K562 (cell line): ENCODE results near the gene NRSN2. TPM values are rescaled to one million over a fixed set of nuclear protein-coding genes. Genes with fewer than 3 reads are reported as not detected.
A peak's percentile ranks its signal among the peaks of the same experiment; 100 is the strongest.

ENCODE experiments used
- CREB1 ChIP-seq, 2 experiments: sonication (generic) in 1 of 2; formaldehyde crosslinking in 1 of 2; IDR thresholded peaks; 2 replicates each; pipeline versions ENCODE4 v1.6.1 to v1.8.0; 2012 to 2022; ENCODE audit warnings: inconsistent platforms in 1 of 2, mild to moderate bottlenecking in 1 of 2, missing genetic modification reagents in 1 of 2, moderate library complexity in 1 of 2
- E2F5 ChIP-seq: sonication (generic); formaldehyde crosslinking; IDR thresholded peaks from 2 replicates; pipeline ENCODE4 v1.8.0; 2022; ENCODE audit warnings: mild to moderate bottlenecking, missing genetic modification reagents
- HEY1 ChIP-seq: fragments of 250-450 bp; sonication (Bioruptor Pico); IDR thresholded peaks from 2 replicates; pipeline ENCODE4 v1.5.0; 2020; ENCODE audit warnings: mild to moderate bottlenecking, moderate library complexity, borderline replicate concordance
- NFIX ChIP-seq: fragments of 250-450 bp; sonication (Bioruptor Pico); IDR thresholded peaks from 2 replicates; pipeline ENCODE4 v1.4.0; 2020; ENCODE audit warnings: low read depth, mild to moderate bottlenecking, moderate library complexity
- NR1H2 ChIP-seq: sonication (generic); formaldehyde crosslinking; IDR thresholded peaks from 2 replicates; pipeline ENCODE4 v1.4.0; 2020; ENCODE audit warnings: mild to moderate bottlenecking, missing genetic modification reagents
- PRDM10 ChIP-seq: fragments of 450-650 bp; IDR thresholded peaks from 2 replicates; pipeline ENCODE4 v1.6.1; 2018; ENCODE audit not compliant: partially characterized antibody
- PTRF ChIP-seq: fragments of 450-650 bp; IDR thresholded peaks from 2 replicates; pipeline ENCODE4 v1.6.1; 2016; ENCODE audit warnings: mild to moderate bottlenecking, missing genetic modification characterization, missing compliant biosample characterization
- RBM15 ChIP-seq: fragments of 200-400 bp; formaldehyde crosslinking; IDR thresholded peaks from 2 replicates; pipeline ENCODE4 v1.6.1; 2018; ENCODE audit warnings: mild to moderate bottlenecking, low read length, moderate library complexity; ENCODE audit not compliant: insufficient read depth
- SMAD2 ChIP-seq: fragments of 150-350 bp; IDR thresholded peaks from 2 replicates; pipeline ENCODE4 v1.6.1; 2014; ENCODE audit warnings: low read depth, mild to moderate bottlenecking, low read length
- ZBTB40 ChIP-seq, 2 experiments: fragments of 450-650 bp in 1 of 2; sonication (generic) in 1 of 2; formaldehyde crosslinking in 1 of 2; IDR thresholded peaks; 2 replicates each; pipeline versions ENCODE4 v1.7.1 to v1.9.0; 2016 to 2022; ENCODE audit warnings: inconsistent platforms in 1 of 2, mild to moderate bottlenecking in 1 of 2, missing genetic modification reagents in 1 of 2
- ZNF23 ChIP-seq: fragments of 250-450 bp; sonication (Bioruptor Pico); IDR thresholded peaks from 2 replicates; pipeline ENCODE4 v1.4.0; 2020; ENCODE audit warnings: mild to moderate bottlenecking
- ZNF431 ChIP-seq: sonication (generic); formaldehyde crosslinking; IDR thresholded peaks from 2 replicates; pipeline ENCODE4 v1.8.0; 2022; ENCODE audit warnings: mild to moderate bottlenecking, missing genetic modification reagents
- polyA plus RNA-seq, 8 experiments: library from polyadenylated mRNA; depleted of rRNA in 4 of 8; stranded (reverse) in 5 of 8; unstranded in 3 of 8; fragments of >200 nt; fragmentation: Nextera tagmentation in 2 of 8; fragmentation: Illumina TruSeq in 1 of 8; extraction: Ambion mirVana in 2 of 8; extraction: Trizol in 1 of 8; gene quantifications; 2 replicates each; pipeline versions ENCODE4 v1.2.1 to v1.2.3, GENCODE V29; 2011 to 2014; ENCODE audit warnings: inconsistent platforms in 1 of 8, missing spikeins in 1 of 8
- total RNA-seq, 7 experiments: library from RNA; depleted of rRNA in 6 of 7; stranded (reverse); fragments of >200 nt in 6 of 7; fragmentation: Illumina TruSeq in 2 of 7; extraction: Trizol in 2 of 7; gene quantifications; 2 replicates each; pipeline versions ENCODE4 v1.2.1 to v1.2.3, GENCODE V29; 2011 to 2021; ENCODE audit warnings: low replicate concordance in 1 of 7

The NRSN2 gene
- total and polyA plus RNA-seq, 9 of the 15 experiments (the other 6 are each of a cell fraction or from before 2014, with no cell fraction given): 7.5 to 29.7 (median 11.1) TPM

GRCh38 chr20:325045-325888 lies 21.6 kb upstream of the NRSN2 start, which contains the start of gene SOX12 (continued):
- no peak; the same call in 1 of the 2 replicates for TF ChIP-seq ZBTB40 (IDR thresholded peaks at IDR 0.05)
- TF ChIP-seq ZBTB40 (CRISPR knock-in tag; IDR thresholded peaks at IDR 0.05): no peak
- no peak for TF ChIP-seq PTRF (tag)
- TF ChIP-seq SMAD2: no peak
- TF ChIP-seq ZNF431: no peak
- TF ChIP-seq NFIX: no peak
- no peak for TF ChIP-seq HEY1 (CRISPR knock-in tag)
- TF ChIP-seq RBM15: no peak
- TF ChIP-seq PRDM10: peak; percentile 87
- no peak for TF ChIP-seq E2F5 (CRISPR knock-in tag)
- TF ChIP-seq NR1H2 (CRISPR knock-in tag): no peak
- TF ChIP-seq ZNF23 (CRISPR knock-in tag): no peak
- TF ChIP-seq CREB1 (IDR thresholded peaks at IDR 0.05): peak; percentile 89
- TF ChIP-seq CREB1 (CRISPR knock-in tag; IDR thresholded peaks at IDR 0.05): peak; percentile 96
